Raji (cell line): Measurements from ENCODE around the gene ETNK1.

Experiments
- POLR2A ChIP-seq: IDR thresholded peaks from 2 replicates; pipeline ENCODE4 v1.6.1; 2011; ENCODE audit warnings: low read depth, low read length, control low read depth; ENCODE audit not compliant: insufficient read depth

ETNK1 gene

GRCh38 chr12:22626406-22626805, 1.4 kb downstream of the ETNK1 start:
- no peak for TF ChIP-seq POLR2A

DNA sequence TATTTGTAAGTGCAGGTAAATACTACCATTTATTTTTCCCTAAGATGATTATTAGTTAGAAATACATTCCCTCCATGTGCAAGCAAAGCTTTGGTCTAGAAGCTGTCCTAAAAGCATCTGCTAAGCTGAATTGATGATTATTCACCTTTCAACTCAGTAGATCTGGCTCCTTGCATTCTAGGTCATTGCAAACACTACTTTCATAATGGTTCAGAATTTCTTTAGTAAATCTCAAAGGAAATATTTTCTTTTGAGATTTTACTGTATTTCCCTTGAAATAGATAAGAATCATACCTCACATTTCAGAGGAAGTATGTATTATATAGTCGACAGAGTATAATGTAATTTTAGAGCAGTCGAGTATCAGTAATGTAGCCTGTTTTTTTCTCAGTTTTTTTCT, 2.4 kb downstream of the ETNK1 start:
- no peak for TF ChIP-seq POLR2A

DNA sequence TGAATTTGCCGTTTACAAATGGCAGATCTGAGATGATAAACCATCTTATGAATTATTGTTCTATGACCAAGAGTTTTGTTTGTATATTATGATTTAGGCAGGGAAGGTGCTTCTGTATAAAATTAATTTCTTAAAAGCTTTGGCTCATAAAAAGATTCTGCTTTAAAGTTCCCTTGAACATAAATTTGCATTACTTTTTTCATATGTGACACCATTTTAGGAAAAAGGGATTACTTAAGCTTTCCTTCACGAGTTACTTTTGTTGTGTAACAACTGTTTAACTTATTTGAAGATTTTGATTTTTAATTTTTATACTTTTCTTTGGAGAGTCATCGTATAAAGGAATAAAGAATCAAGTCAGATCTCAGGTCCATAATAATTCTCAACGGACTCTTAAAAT, 3.3 kb downstream of the ETNK1 start:
- no peak for TF ChIP-seq POLR2A

- TF ChIP-seq POLR2A: no peak
These were observed 7.0 kb downstream of the ETNK1 start for GRCh38 chr12:22631863-22632463.

DNA sequence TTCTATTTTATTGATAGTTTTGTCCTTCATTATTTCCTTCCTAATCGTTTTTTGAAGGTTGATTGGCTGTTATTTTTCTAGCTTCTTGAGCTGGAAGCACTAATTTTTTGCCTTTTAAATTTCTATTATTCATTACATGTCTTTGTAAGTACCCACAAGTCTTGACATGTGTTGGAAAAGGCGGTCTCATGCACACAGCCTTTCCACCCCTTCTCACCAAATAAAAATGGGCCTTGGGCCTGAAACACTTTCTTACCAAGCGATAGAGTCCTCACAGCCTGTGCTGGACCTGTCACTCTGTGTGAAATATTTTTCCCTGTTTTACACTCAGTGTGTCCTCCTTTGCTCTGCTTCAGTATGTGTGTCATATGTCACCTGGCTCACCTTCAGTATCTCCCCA, 9.9 kb downstream of the ETNK1 start:
- TF ChIP-seq POLR2A: no peak

GRCh38 chr12:22635812-22636211, 10.8 kb downstream of the ETNK1 start:
- no peak for TF ChIP-seq POLR2A

DNA sequence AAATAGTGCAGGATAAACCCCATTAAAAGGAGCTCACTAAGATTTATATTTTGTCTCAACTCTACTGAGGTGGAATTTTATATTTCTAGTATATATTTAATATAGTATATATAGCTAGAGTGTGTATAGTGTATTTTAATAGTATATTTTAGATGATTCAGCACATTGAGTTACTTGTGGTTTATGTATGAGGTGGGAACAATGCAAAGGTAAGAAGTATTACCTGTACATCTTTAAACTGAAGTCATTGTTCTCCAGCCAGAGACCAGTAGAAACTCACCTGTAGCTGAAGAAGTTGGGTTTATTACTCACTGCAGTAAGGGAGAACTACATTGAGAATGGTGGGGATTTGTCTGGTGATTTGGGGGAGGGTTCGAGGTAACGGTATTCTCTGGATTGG, 15.9 kb downstream of the ETNK1 start:
- no peak for TF ChIP-seq POLR2A

DNA sequence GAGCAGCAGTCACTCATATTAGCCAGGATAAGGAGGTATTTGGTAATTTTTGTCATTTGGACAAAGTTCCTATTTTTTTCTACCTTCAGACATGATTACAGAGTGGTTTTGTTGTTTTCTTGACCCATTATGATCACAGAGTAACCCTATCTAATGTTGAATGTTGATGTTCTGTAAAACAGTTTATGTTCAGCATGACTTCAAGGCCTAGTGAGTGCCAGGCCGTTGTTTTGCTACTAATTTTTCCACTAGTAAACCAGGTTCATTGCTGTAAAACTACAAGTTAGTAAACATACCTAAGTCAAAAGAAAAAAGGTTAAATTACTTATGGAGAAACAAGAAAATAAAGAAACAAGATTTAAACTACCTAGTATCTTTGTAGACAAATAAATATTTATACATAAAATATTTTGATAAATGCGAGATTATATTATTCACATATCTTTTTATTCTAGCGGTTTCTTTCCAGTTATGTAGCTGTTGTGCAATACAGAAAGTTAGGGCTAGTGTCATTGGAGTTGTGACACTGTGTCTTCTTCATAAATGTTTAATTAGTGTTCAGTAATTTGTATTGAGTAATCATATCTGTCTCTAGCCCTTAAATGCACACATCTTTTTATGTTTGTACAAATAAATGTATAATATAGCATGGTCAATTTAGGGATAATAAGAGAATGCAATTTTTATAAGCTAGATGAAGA, 16.5 kb downstream of the ETNK1 start:
- TF ChIP-seq POLR2A: no peak

GRCh38 chr12:22648668-22649067, 23.7 kb downstream of the ETNK1 start:
- TF ChIP-seq POLR2A: no peak

GRCh38 chr12:22653075-22653474, 28.1 kb downstream of the ETNK1 start:
- no peak for TF ChIP-seq POLR2A

GRCh38 chr12:22653791-22654190, 28.8 kb downstream of the ETNK1 start:
- TF ChIP-seq POLR2A: no peak

- no peak for TF ChIP-seq POLR2A
These were observed 31.4 kb downstream of the ETNK1 start for GRCh38 chr12:22656376-22656775.

GRCh38 chr12:22656831-22657230, 31.9 kb downstream of the ETNK1 start:
- no peak for TF ChIP-seq POLR2A

GRCh38 chr12:22657538-22657937, 32.6 kb downstream of the ETNK1 start:
- no peak for TF ChIP-seq POLR2A

- no peak for TF ChIP-seq POLR2A
These were observed 33.2 kb downstream of the ETNK1 start for GRCh38 chr12:22658214-22658613.

- TF ChIP-seq POLR2A: no peak
These were observed 37.4 kb downstream of the ETNK1 start for GRCh38 chr12:22662356-22662755.

DNA sequence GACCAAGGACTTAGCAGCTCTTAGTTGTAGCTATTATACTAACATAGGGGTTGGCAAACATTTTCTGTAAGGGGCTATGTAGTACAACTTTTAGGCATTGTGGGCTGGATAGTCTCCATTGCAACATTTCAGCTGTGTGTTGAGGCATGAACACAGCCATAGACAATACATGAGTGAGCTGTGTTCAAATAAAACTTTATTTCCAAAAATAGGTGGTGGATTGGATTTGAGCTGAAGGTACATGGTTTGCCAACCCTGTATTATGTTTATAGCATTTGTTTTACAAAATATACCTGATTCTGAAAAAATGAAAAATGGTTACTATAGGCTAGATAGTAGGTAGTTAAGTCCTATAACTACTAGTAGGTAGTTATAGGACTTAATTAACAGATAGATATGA, 40.5 kb downstream of the ETNK1 start:
- no peak for TF ChIP-seq POLR2A
